Heart right ventricle (tissue), 16 donors: ENCODE data around the gene VANGL2. TPM values are rescaled to one million over a fixed set of nuclear protein-coding genes. Genes with fewer than 3 reads are reported as not detected.
A peak's percentile ranks its signal among the peaks of the same experiment; 100 is the strongest.

Source experiments
- ATAC-seq, 8 donors: fragments of 200-7000 bp; cut with Tn5 transposase; one replicate each; pipeline ENCODE4 v1.9.1; 2020; ENCODE audit warnings: mild to moderate bottlenecking in 8 of 8, moderate library complexity in 8 of 8, moderate number of reproducible peaks in 1 of 8
- DNase-seq, 2 donors: peaks; one replicate each; pipeline ENCODE4 v3.0.0-alpha.2; 2020
- H3K27ac ChIP-seq, 10 donors: fragments of 200-600 bp; sonication (generic) in 2 of 10; one replicate each; pipeline versions ENCODE4 v1.5.0 to v1.8.0; 2020 to 2022; ENCODE audit warnings: mild to moderate bottlenecking in 3 of 10
- H3K27me3 ChIP-seq, 7 donors: fragments of 200-600 bp; one replicate each; pipeline ENCODE4 v1.8.0; 2021 to 2022; ENCODE audit warnings: mild to moderate bottlenecking in 2 of 7
- H3K36me3 ChIP-seq, 9 donors: fragments of 200-600 bp; sonication (generic) in 1 of 9; one replicate each; pipeline versions ENCODE4 v1.5.0 to v1.8.0; 2020 to 2022; ENCODE audit warnings: mild to moderate bottlenecking in 2 of 9
- H3K4me1 ChIP-seq, 9 donors: fragments of 200-600 bp; sonication (generic) in 1 of 9; one replicate each; pipeline versions ENCODE4 v1.5.0 to v1.8.0; 2020 to 2022; ENCODE audit warnings: mild to moderate bottlenecking in 4 of 9
- H3K4me3 ChIP-seq, 10 donors: fragments of 200-600 bp; sonication (generic) in 2 of 10; one replicate each; pipeline versions ENCODE4 v1.5.0 to v1.8.0; 2020 to 2022; ENCODE audit warnings: mild to moderate bottlenecking in 7 of 10, moderate library complexity in 2 of 10
- H3K9me3 ChIP-seq, 11 donors: fragments of 200-600 bp in 10 of 11; sonication (generic) in 2 of 11; one replicate each; pipeline versions ENCODE4 v1.5.0 to v1.8.0; 2013 to 2022; ENCODE audit warnings: mild to moderate bottlenecking in 2 of 11, control low read depth in 1 of 11, moderate library complexity in 1 of 11
- WGBS, 2 donors: extraction: QIAGEN DNeasy Blood & Tissue Kit; methylation state at CpG; one replicate each; pipeline ENCODE4 v1.1.7; 2013; ENCODE audit warnings: inconsistent platforms in 1 of 2; 5-methylcytosine and 5-hydroxymethylcytosine counted together
- intact Hi-C, 10 donors: fragments of 100-400 bp; cut with DNase I; formaldehyde crosslinking; loops; one replicate each; pipeline versions ENCODE4 v1.11.1 to v1.14.2; 2022
- polyA plus RNA-seq, 2 donors: library from polyadenylated mRNA; stranded (reverse); fragments of 200-250 nt; gene quantifications; one replicate each; pipeline ENCODE4 v1.2.3, GENCODE V29; 2013
- total RNA-seq, 10 donors: library from RNA; stranded (reverse); fragmentation: NEBNext Ultra II Directional in 3 of 10; extraction: Animal tissue kit (Norgen Biotek cat#: 25700) in 3 of 10; gene quantifications; one replicate each; pipeline versions ENCODE4 v1.2.1 to v1.2.4, GENCODE V29; 2021 to 2023
- TF ChIP-seq, protein P1 (sequence below), 9 donors: fragments of 200-600 bp; sonication (generic) in 2 of 9; IDR thresholded peaks; one replicate each; pipeline versions ENCODE4 v1.5.0 to v1.8.0; 2021 to 2022; ENCODE audit warnings: antibody characterized with exemption in 9 of 9, mild to moderate bottlenecking in 5 of 9, moderate library complexity in 1 of 9
- donor health status: Arrhythmogenic right ventricular cardiomyopathy.
- donor health status: ischemic (EF 13 %, LVEDD 7.1; RV severe dilation, severe dysfunction).
- donor health status: healthy with polysubstance abuse.
- donor health status: DM: no; HTN: yes; CAD: no.
- donor health status: DM: no; HTN: no; CAD: no.
- donor health status: ischemic (EF 25% LVEDD 6.9; RV normal size, moderate dysfunction).
- donor health status: ischemic (EF 25% LVEDD 5.7; RV mildly dilated, moderate dysfunction).
- donor health status: healthy.
- donor health status: DM: yes; HTN: yes; CAD: no.
- donor health status: Ischemic cardiomyopathy.
- donor health status: ischemic (EF 35%, LVEDD 5.7; RV mildly dilated, moderate dysfunction).
- donor health status: nonischemic (EF 11% LVEDD 7.7; RV severe dilation, severe dysfunction).
- donor health status: DM: yes; HTN: yes; CAD: no.
- donor health status: PGD.
- donor health status: ischemic (EF 29% LVEDD 5.4; RV normal size, mild dysfunction).
- donor health status: nonischemic (EF 23%, LVEDD 6.1; RV moderate dilation, normal function).

The VANGL2 gene
- total and polyA plus RNA-seq, 12 donors: 0.68 to 4.1 (median 1.9) TPM

DNA sequence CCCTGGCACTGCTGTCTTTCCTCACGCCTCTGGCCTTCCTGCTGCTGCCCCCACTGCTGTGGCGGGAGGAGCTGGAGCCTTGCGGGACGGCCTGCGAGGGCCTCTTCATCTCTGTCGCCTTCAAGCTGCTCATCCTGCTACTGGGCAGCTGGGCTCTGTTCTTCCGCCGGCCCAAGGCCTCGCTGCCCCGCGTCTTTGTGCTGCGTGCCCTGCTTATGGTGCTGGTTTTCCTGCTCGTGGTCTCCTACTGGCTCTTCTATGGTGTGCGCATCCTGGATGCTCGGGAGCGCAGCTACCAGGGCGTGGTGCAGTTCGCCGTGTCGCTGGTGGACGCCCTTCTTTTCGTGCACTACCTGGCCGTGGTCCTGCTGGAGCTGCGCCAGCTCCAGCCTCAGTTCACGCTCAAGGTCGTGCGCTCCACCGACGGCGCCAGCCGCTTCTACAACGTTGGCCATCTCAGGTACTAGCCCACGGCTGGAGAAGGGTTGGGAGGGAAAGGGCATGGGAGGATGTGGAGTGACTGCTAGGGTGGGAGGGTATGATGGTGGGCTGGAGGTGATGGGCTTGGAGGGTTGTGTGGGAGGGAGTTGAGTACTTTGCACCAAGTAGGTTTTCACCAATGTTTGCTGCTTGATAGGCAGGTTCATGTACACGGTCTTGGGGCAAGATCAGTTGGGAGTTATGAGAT is 18.9 kb downstream of the VANGL2 start:
- ATAC-seq (peak in 1 of 8 donors; percentile 35), DNase-seq (no peak)
- Histone ChIP-seq H3K9me3 (no peaks in the 10 kb centered on the region), H3K27me3 (no peaks in the 10 kb centered on the region), H3K27ac (no peak overlapping the region), H3K4me3 (no peak overlapping the region), H3K4me1 (no peaks in the 10 kb centered on the region), H3K36me3 (peaks cover 0 to 30% (median 0%) of the 10 kb centered on the region in 9 donors)
- intact Hi-C loops: no loop called here
- TF ChIP-seq, protein P1, sequence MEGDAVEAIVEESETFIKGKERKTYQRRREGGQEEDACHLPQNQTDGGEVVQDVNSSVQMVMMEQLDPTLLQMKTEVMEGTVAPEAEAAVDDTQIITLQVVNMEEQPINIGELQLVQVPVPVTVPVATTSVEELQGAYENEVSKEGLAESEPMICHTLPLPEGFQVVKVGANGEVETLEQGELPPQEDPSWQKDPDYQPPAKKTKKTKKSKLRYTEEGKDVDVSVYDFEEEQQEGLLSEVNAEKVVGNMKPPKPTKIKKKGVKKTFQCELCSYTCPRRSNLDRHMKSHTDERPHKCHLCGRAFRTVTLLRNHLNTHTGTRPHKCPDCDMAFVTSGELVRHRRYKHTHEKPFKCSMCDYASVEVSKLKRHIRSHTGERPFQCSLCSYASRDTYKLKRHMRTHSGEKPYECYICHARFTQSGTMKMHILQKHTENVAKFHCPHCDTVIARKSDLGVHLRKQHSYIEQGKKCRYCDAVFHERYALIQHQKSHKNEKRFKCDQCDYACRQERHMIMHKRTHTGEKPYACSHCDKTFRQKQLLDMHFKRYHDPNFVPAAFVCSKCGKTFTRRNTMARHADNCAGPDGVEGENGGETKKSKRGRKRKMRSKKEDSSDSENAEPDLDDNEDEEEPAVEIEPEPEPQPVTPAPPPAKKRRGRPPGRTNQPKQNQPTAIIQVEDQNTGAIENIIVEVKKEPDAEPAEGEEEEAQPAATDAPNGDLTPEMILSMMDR (IDR thresholded peaks at IDR 0.05): no peak
- WGBS, 2 donors: 95 to 97% methylated on average over 34 of the region's 34 CpGs

DNA sequence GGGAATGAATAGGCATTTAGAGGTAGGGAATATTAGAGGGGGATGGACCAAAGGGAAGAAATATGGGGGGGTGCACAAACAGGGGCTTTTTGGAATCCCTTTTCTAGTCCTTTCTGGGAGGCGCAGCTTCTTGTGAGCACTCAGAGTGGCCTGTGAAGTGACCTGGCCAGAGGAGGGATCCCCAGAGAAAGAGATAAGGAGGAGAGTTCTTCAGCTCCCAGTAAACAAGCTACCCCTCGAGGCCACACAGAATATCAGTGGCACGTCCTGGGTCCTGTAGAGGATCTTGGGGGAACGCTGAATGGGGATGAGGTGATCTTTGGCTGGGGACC is 19.4 kb downstream of the VANGL2 start:
- no peaks in the 10 kb centered on the region for H3K27me3 ChIP-seq
- peaks cover 0 to 35% (median 0%) of the 10 kb centered on the region in 9 donors for H3K36me3 ChIP-seq
- H3K27ac ChIP-seq: no peak overlapping the region
- 80 to 83% methylated on average over 4 of the region's 4 CpGs for WGBS, 2 donors
- intact Hi-C loops: no loop called here
- TF ChIP-seq, protein P1 (IDR thresholded peaks at IDR 0.05): no peak
- H3K4me1 ChIP-seq: no peaks in the 10 kb centered on the region
- H3K9me3 ChIP-seq: no peaks in the 10 kb centered on the region
- no peak for ATAC-seq
- no peak for DNase-seq
- no peak overlapping the region for H3K4me3 ChIP-seq

DNA sequence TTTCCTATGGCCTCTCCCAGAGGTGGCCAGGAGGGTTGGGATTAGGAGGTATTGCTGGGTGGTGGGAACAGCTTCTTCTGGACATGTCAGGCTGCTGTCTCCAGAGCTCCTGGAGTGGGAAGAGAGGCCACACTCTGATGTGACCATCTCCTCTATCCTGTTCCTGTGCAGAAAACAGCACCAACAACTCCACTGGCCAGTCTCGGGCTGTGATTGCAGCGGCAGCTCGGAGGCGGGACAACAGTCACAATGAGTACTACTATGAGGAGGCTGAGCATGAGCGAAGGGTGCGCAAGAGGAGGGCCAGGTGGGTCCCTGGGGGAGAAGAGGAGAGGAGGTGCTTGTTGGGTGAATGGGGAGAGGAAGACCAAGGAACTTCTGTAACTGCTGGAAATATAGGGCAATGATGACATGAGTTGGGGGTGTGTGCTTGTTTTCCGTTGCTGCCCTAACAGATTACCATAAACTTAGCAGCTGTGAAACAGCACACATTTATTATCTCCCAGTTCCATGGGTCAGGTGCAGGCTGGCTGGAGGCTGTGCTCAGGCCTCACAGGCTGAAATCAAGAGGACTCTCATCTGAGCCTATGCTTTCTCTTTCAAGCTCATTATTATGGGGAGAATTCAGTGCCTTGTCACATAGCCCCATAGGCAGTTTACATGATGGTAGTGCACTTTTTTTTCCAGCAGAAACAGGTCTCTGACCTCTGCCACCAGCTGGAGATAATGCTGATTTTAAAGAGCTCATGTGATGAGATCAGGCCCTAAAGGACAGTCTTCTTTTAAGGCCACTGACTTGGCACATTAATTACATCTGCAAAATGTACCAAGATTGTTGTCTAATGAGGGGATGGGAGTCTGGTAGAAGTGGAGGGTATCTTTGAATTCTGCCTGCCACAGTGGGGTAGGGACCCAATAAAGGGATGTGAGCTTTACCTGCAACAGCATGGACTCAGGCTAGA is 20.8 kb downstream of the VANGL2 start:
- DNase-seq (no peak), ATAC-seq (no peak)
- 93 to 97% methylated on average over 7 of the region's 7 CpGs for WGBS, 2 donors
- Histone ChIP-seq H3K9me3 (no peaks in the 10 kb centered on the region), H3K4me1 (no peaks in the 10 kb centered on the region), H3K27ac (no peak overlapping the region), H3K4me3 (no peak overlapping the region), H3K27me3 (no peaks in the 10 kb centered on the region), H3K36me3 (peaks cover 0 to 48% (median 0%) of the 10 kb centered on the region in 9 donors)
- intact Hi-C loops: no loop called here
- TF ChIP-seq, protein P1 (IDR thresholded peaks at IDR 0.05): no peak

DNA sequence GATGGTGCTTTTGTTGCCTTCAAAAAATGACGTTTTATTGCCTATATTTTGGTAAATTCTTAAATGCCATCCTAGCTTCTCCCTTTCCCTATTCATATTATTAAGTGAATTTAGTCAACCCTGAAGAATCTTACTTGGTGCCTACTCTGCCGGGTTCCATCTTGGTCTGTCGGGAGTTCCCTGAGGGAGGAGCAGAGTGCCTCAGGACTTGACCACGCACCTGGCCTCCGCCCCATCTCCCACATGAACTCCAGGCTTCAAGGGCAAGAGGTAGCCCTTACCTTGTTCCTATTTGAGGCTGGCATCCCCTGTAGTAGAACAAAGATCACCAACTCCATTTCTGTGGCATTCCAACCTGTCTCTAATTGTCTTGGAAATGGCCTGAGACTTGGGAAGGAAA is 21.5 kb downstream of the VANGL2 start:
- Histone ChIP-seq H3K9me3 (no peaks in the 10 kb centered on the region), H3K4me3 (no peak overlapping the region), H3K4me1 (no peaks in the 10 kb centered on the region), H3K36me3 (peaks cover 0 to 54% (median 0%) of the 10 kb centered on the region in 9 donors), H3K27ac (no peak overlapping the region), H3K27me3 (no peaks in the 10 kb centered on the region)
- intact Hi-C loops: no loop called here
- ATAC-seq: no peak
- 93 to 96% methylated on average over 5 of the region's 5 CpGs for WGBS, 2 donors
- no peak for DNase-seq
- TF ChIP-seq, protein P1 (IDR thresholded peaks at IDR 0.05): no peak
